ENCODE measurements around the gene KIF26B. TPM values are rescaled to one million over a fixed set of nuclear protein-coding genes. Genes with fewer than 3 reads are reported as not detected.

Gene KIF26B
- total and polyA plus RNA-seq, 10 of the 15 experiments (the other 5 are each of a cell fraction or from before 2014, with no cell fraction given), result 0.35 to 11.6 (median 2.2) TPM

- 26% methylated on average over 3 of the region's 3 CpGs for WGBS (ENCODE audit: insufficient coverage, insufficient replicate concordance, low lambda C conversion rate, missing lambda C conversion rate)
- no peaks in the 10 kb centered on the region for H3K79me2 ChIP-seq (ENCODE audit: control insufficient read depth, insufficient read depth, low read length)
- ChIA-PET CTCF (interaction anchor here (1.0 kb wide), 1 partner anchor 30 kb away, joined by 3 read pairs; no protein-coding TSS in a partner anchor), POLR2A (no interaction called here), SMC1A (ENCODE audit: uncharacterized antibody, unreplicated experiment) (no interaction called here), RAD21 (ENCODE audit: unreplicated experiment) (no interaction called here)
- no peaks in the 10 kb centered on the region for H3K36me3 ChIP-seq (ENCODE audit: control insufficient read depth in 2 of 2, insufficient read depth in 2 of 2, low read length in 1 of 2)
- H2AFZ ChIP-seq (ENCODE audit: control insufficient read depth, low read depth, low read length), result no peak overlapping the region
- no peaks in the 10 kb centered on the region for H3K9me3 ChIP-seq (replicated peaks; ENCODE audit: control insufficient read depth, insufficient read depth, low read length)
- TF ChIP-seq IRF4 (IDR thresholded peaks at IDR 0.05; ENCODE audit: low read depth, low read length) (no peak), FOXK2 (IDR thresholded peaks at IDR 0.05) (no peak), FOS (IDR thresholded peaks at IDR 0.05; ENCODE audit: borderline replicate concordance, extremely low read depth, insufficient read length) (no peak), SUPT20H (IDR thresholded peaks at IDR 0.05; ENCODE audit: borderline replicate concordance, control insufficient read depth, low read depth, low read length) (no peak), YBX1 (IDR thresholded peaks at IDR 0.05) (no peak), IKZF1 (conservative IDR thresholded peaks at IDR 0.05) (no peak), ESRRA (IDR thresholded peaks at IDR 0.05; ENCODE audit: low read length) (no peak), RB1 (IDR thresholded peaks at IDR 0.05; ENCODE audit: borderline replicate concordance) (no peak), MYB (IDR thresholded peaks at IDR 0.05; ENCODE audit: borderline replicate concordance, low read depth, low read length) (no peak), PBX3 (IDR thresholded peaks at IDR 0.05; ENCODE audit: insufficient replicate concordance, low read depth, low read length) (no peak)
- TF ChIP-seq, protein P1, sequence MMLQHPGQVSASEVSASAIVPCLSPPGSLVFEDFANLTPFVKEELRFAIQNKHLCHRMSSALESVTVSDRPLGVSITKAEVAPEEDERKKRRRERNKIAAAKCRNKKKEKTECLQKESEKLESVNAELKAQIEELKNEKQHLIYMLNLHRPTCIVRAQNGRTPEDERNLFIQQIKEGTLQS (IDR thresholded peaks at IDR 0.05; ENCODE audit: borderline replicate concordance, extremely low read depth, low read depth, low read length), result no peak
- H3K27ac ChIP-seq (ENCODE audit: control insufficient read depth, insufficient read depth), result no peak overlapping the region
- H3K27me3 ChIP-seq (replicated peaks in 1 of 2; ENCODE audit: control insufficient read depth in 2 of 2, insufficient read depth in 2 of 2, low read length in 1 of 2), result no peaks in the 10 kb centered on the region; a peak in 1 of 4 replicates
- FAIRE-seq, result no peak
- ATAC-seq, result no peak
- no peak overlapping the region for H3K4me3 ChIP-seq
- in situ Hi-C loops (cut with MboI) (no loop called here), intact Hi-C loops (cut with micrococcal nuclease; ENCODE audit: unreplicated experiment) (no loop called here)
- H3K4me2 ChIP-seq (ENCODE audit: control insufficient read depth, insufficient read depth), result no peak overlapping the region
- DNase-seq (ENCODE audit: low read depth, low spot score), result no peak
- H3K9ac ChIP-seq (ENCODE audit: control insufficient read depth, insufficient read depth, low read length), result no peak overlapping the region
- no TSS peak for BruUV-seq (replicated peaks)
- no peaks in the 10 kb centered on the region for H3K4me1 ChIP-seq (ENCODE audit: control insufficient read depth, insufficient read depth, low read length)
- no peaks in the 10 kb centered on the region for H4K20me1 ChIP-seq (ENCODE audit: control insufficient read depth, insufficient read depth)
Observed at GRCh38 chr1:245183429-245183828, 28.6 kb downstream of the KIF26B start.
